ENCODE results near the gene TLL2.

The TLL2 gene

DNA sequence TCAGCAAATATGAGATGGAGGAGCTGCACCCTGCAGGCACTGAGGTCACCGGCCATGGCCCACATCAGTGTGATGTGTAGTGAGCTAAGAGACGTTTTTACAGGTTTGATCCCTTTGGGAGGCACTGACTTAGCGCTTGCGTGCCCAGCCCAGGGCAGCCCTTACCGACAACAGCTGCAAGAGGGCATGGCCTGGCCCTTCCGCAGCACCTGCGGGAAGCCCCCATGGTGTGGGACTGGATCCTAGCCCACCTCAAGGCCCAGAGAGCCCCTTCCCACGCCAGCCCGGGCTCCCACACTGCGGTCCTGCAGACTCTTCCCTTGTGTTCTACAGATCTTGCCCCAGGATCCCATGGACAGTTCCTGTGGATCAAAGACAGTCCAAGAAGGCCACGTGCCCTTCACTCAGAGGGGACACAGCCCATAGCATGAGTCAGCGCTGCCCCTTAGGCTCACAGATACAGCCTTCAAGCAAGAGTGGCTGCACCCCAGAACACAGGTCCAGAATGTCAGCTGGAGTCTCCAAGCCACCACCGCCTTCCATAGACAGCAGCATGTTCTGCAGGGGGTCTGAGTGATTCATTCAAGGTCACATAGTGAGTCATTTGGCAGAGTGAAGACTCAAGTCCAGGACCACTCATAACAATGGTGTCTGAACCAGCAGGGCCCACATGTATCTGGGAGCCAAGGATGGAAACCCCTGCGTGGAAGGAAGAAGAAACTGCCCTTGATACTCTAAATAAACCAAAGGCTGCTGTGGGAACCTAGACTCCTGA is 25.4 kb downstream of the TLL2 start:
- FAIRE-seq (no peak), DNase-seq (ENCODE audit: insufficient read length) (no peak)
- no peak for TF ChIP-seq TAF1 (IDR thresholded peaks at IDR 0.05; ENCODE audit: borderline replicate concordance, low read depth, low read length)
- TF ChIP-seq POLR2AphosphoS5 (IDR thresholded peaks at IDR 0.05; ENCODE audit: low read depth, low read length) = no peak
- TF ChIP-seq POLR2A (IDR thresholded peaks at IDR 0.05; ENCODE audit: low read depth, low read length) = no peak

DNA sequence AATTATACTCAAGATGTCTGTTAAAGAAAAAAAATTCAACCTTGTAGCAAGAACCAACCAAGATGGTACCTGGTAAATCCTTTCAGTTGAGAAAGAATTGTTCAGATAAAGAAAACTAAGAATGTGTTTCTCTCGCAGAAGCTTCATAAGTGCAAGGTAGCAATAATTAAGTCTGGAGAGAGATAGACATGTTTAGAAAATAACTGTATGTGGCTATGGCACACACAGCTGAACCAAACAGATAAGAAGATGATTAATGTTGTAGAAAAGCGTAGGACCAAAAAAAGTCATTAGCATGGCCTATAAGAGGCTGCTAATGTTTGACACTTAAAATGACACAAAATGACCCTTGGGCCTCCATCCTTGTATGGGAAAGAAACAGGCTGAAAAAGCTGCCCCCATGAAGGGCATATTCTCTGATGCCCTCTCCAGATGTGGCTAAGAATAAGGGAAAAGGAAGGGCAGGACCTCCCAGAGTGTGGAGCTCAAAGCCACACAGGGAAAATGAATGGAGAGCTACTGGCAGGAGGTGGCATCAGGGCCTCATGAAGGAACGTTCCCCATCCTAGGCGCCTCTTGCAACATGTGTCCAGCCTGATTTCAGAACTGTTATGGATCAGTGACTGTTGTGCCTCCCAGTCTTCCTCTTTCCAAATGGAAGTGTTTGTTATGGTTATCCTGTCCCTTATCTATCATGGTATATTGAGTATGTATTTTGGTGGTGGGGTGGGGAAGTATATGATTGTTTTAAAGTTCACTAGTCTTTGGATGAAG is 30.7 kb downstream of the TLL2 start:
- TF ChIP-seq POLR2A (IDR thresholded peaks at IDR 0.05; ENCODE audit: low read depth, low read length) (no peak), TAF1 (IDR thresholded peaks at IDR 0.05; ENCODE audit: borderline replicate concordance, low read depth, low read length) (no peak), POLR2AphosphoS5 (IDR thresholded peaks at IDR 0.05; ENCODE audit: low read depth, low read length) (no peak)
- no peak for DNase-seq (ENCODE audit: insufficient read length)
- no peak for FAIRE-seq

DNA sequence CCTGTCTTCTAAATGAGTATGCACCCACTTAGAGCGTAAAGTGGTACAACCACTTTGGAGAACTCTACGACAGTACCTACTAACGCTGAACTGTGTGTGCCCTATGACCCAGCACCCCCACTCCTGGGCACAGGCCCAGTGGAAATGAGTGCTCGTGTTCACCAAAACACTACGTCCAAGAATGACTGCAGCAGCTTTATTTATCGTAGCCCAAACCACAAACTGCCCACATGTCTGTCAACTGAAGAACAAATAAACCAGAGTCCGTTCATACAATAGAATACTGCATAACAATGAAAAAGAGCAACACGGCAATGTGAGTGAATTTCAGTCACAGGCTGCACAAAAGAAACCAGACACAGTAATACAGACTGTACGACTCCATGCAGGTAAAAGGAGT is 35.4 kb downstream of the TLL2 start:
- DNase-seq (ENCODE audit: insufficient read length) = no peak
- no peak for FAIRE-seq
- TF ChIP-seq TAF1 (IDR thresholded peaks at IDR 0.05; ENCODE audit: borderline replicate concordance, low read depth, low read length) (no peak), POLR2A (IDR thresholded peaks at IDR 0.05; ENCODE audit: low read depth, low read length) (no peak), POLR2AphosphoS5 (IDR thresholded peaks at IDR 0.05; ENCODE audit: low read depth, low read length) (no peak)

DNA sequence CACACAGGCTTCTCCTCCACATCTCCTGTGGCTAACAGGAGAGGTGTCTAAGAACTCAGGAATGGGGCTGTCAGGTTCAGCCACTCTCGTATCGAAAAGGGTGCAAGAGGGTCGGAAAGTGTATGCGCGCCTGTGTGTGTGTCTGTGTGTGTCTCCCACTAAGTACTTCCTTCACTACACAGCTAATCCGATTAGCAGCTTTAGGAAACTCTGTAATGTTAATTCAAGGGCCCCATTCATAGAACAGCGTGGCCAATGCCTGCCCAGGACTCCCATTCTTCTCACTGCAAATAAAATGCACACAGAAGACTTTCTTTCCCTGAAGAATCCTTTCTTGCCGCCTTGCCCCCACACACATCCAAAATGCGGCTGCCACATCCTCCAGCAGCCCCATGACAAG is 39.9 kb downstream of the TLL2 start:
- FAIRE-seq (no peak), DNase-seq (ENCODE audit: insufficient read length) (no peak)
- TF ChIP-seq POLR2AphosphoS5 (IDR thresholded peaks at IDR 0.05; ENCODE audit: low read depth, low read length) (no peak), TAF1 (IDR thresholded peaks at IDR 0.05; ENCODE audit: borderline replicate concordance, low read depth, low read length) (no peak), POLR2A (IDR thresholded peaks at IDR 0.05; ENCODE audit: low read depth, low read length) (no peak)

DNA sequence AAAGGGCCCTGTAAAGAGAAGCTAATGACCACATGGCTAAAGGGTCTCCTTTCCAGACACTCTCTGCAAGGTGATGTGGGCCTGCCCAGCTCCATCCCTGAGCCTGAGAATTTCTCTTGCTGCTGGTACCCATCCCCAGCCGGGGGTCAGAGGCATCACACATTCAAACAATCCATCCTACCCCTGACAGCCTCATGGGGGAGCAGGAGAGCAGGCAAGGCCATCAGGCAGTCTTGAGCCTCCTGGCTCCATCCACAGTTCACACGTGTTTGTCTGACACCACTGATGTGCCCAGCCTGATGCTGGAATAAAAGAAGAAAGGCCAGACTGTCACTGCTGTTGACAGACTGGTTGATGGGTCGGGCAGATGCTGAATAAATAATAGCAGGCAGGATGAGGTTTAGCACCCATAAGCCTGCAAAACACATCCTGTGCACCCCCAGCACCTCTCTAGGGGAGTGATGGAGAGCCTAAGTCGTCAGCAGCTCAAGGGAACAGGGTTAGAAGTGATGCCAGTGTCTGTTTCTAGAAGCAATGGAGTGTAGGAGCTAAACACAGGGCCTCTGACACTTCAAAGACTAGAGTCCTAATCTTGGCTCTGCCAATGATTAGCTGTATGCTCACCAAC is 43.5 kb downstream of the TLL2 start:
- FAIRE-seq (peak; percentile 94), DNase-seq (ENCODE audit: insufficient read length) (peak; percentile 48)
- no peak for TF ChIP-seq POLR2A (IDR thresholded peaks at IDR 0.05; ENCODE audit: low read depth, low read length)
- no peak for TF ChIP-seq TAF1 (IDR thresholded peaks at IDR 0.05; ENCODE audit: borderline replicate concordance, low read depth, low read length)
- TF ChIP-seq POLR2AphosphoS5 (IDR thresholded peaks at IDR 0.05; ENCODE audit: low read depth, low read length) = no peak

DNA sequence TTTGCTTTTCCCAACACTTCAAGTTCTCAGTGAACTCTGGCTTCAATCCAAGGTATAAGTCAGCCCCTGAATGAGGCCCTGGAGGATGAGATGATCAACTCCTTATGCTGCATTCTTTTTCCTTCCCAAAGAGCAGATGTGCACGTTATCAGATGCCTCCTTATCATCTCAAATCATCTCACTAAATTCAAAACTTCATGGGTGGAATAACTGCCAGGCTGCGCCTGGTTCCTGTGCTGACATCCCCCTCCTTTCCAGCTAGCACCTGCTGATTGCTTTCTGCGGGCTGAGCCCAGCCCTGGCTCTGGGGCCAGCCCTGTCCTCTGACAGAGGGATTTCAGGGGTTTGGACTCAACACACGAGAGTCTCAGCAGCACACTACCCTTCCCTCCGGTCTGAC is 44.9 kb downstream of the TLL2 start:
- TF ChIP-seq POLR2AphosphoS5 (IDR thresholded peaks at IDR 0.05; ENCODE audit: low read depth, low read length) (no peak), TAF1 (IDR thresholded peaks at IDR 0.05; ENCODE audit: borderline replicate concordance, low read depth, low read length) (no peak), POLR2A (IDR thresholded peaks at IDR 0.05; ENCODE audit: low read depth, low read length) (no peak)
- no peak for DNase-seq (ENCODE audit: insufficient read length)
- FAIRE-seq = no peak

DNA sequence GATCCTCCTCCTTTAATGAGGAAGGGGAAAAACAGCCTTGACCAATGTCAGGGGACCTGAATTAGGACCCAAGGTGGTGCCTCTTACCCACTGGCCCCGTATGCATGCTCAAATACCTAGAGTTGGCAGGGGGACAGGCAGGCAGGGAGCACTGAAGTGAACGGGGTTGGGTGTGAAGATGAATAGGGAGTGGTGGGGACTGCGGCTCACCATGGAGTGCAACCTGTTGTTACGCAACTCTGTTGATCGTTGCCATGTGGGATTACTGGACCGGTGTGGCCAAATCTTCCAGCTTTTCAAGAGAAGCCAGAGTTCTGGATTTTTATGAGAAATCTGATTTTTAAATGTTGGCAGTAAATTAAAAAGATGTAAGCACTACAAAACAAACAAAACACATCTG is 48.1 kb downstream of the TLL2 start:
- TF ChIP-seq TAF1 (IDR thresholded peaks at IDR 0.05; ENCODE audit: borderline replicate concordance, low read depth, low read length) = no peak
- no peak for TF ChIP-seq POLR2AphosphoS5 (IDR thresholded peaks at IDR 0.05; ENCODE audit: low read depth, low read length)
- TF ChIP-seq POLR2A (IDR thresholded peaks at IDR 0.05; ENCODE audit: low read depth, low read length) = no peak
- DNase-seq (ENCODE audit: insufficient read length) = no peak
- FAIRE-seq = no peak

DNA sequence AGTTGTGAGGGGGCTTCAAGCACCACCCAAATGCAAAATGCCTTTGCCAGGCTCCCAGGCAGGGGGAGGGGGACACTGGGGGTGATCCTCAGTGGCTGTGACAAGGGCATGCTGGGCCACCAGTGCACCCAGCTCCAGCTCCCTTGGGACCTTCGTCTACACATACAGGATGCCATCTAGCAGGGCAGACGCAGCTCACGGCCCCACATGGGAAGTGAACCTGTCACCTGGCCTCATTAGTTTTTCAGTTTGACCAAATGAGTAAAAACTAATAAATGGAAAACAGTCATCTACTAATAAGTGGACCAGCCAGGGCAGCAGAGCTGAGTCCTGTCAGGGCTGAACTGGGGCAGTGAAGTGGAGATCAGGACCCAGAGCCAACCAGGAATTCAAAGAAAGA is 50.2 kb downstream of the TLL2 start:
- DNase-seq (ENCODE audit: insufficient read length) (no peak), FAIRE-seq (no peak)
- TF ChIP-seq TAF1 (IDR thresholded peaks at IDR 0.05; ENCODE audit: borderline replicate concordance, low read depth, low read length) = no peak
- TF ChIP-seq POLR2AphosphoS5 (IDR thresholded peaks at IDR 0.05; ENCODE audit: low read depth, low read length) = no peak
- no peak for TF ChIP-seq POLR2A (IDR thresholded peaks at IDR 0.05; ENCODE audit: low read depth, low read length)

DNA sequence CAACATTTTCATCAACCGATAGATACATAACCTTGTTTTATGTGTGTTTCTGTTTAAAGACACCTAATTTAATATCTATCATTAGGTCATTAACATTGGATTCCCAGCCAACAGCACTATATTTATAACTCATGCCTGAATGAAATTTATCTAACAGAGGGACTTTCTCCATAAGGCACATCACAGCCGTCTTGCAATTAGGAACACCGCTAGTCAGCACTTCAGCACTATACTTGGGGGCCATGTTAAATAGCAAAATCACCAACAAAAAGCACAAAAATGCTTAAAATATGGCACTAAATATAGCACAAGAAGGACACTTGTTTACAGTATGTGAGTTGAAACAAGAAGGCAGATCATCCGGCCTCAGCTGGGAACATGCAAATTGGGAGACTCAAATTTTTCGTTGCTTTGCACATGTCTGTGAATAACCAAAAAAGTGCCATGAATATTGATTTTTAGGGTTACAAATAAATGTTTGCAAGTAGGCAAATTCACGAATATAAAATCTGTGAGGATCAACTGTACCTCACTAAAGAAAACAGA is 51.0 kb downstream of the TLL2 start:
- no peak for FAIRE-seq

DNA sequence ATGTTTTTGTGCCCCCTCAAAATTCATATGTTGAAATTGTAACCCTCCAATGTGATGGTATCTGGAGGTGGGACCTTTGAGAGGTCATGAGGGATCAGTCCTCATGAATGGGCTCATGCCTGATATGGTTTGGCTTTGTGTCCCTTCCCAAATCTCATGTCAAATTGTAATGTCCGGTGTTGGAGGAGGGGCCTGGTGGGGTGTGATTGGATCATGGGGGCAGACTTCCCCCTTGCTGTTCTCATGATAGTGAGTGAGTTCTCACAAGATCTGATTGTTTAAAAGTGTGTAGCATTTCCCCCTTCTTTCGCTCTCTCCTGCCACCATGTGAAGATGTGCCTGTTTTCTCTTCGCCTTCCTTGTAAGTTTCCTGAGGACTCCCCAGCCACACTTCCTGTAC is 53.4 kb downstream of the TLL2 start:
- FAIRE-seq (no peak), DNase-seq (ENCODE audit: insufficient read length) (no peak)
- TF ChIP-seq TAF1 (IDR thresholded peaks at IDR 0.05; ENCODE audit: borderline replicate concordance, low read depth, low read length) (no peak), POLR2AphosphoS5 (IDR thresholded peaks at IDR 0.05; ENCODE audit: low read depth, low read length) (no peak), POLR2A (IDR thresholded peaks at IDR 0.05; ENCODE audit: low read depth, low read length) (no peak)

More for the DNA sequence above, 51.0 kb downstream of the TLL2 start:
- DNase-seq (ENCODE audit: insufficient read length) = no peak
- no peak for TF ChIP-seq POLR2A (IDR thresholded peaks at IDR 0.05; ENCODE audit: low read depth, low read length)
- TF ChIP-seq POLR2AphosphoS5 (IDR thresholded peaks at IDR 0.05; ENCODE audit: low read depth, low read length) = no peak
- no peak for TF ChIP-seq TAF1 (IDR thresholded peaks at IDR 0.05; ENCODE audit: borderline replicate concordance, low read depth, low read length)

DNA sequence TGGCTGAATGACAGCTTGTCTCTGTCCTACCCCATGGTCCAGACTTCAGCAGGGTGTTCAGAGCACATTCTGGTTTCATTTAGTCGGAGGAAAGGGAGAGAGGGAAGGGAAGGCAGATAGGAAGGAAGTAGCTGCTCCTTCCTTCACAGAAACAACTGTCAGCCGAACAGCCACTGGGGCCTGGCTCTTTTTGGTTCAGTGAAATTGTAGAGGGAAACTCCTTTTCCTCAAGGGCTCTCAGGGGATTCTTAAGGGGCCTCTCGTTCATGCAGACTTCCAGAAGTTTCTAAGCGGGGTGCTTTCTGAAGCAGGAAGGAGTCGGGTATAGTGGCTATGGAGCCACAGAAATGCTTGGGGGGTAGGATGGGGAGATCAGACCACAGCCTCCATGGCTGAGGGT is 56.4 kb downstream of the TLL2 start:
- TF ChIP-seq TAF1 (IDR thresholded peaks at IDR 0.05; ENCODE audit: borderline replicate concordance, low read depth, low read length) (no peak), POLR2A (IDR thresholded peaks at IDR 0.05; ENCODE audit: low read depth, low read length) (no peak), POLR2AphosphoS5 (IDR thresholded peaks at IDR 0.05; ENCODE audit: low read depth, low read length) (no peak)
- DNase-seq (ENCODE audit: insufficient read length) (no peak), FAIRE-seq (no peak)

Data from GM12892 (cell line).